HEK293 (cell line): Measurements from ENCODE around the gene TPD52L1.

ENCODE experiments used
- BCL11A ChIP-seq: fragments of 450-650 bp; formaldehyde crosslinking; IDR thresholded peaks from 2 replicates; pipeline ENCODE4 v1.5.1; 2016; ENCODE audit warnings: low read depth, missing biosample characterization, missing genetic modification characterization
- KLF16 ChIP-seq: fragments of 450-650 bp; formaldehyde crosslinking; IDR thresholded peaks from 2 replicates; pipeline ENCODE4 v1.5.1; 2017; ENCODE audit warnings: missing biosample characterization, missing genetic modification characterization
- SETDB1 ChIP-seq: IDR thresholded peaks from one replicate; pipeline ENCODE4 v1.6.1; 2017; ENCODE audit warnings: mild to moderate bottlenecking, low read length, moderate library complexity, mixed read lengths; ENCODE audit not compliant: insufficient read length
- SP2 ChIP-seq: fragments of 450-650 bp; formaldehyde crosslinking; IDR thresholded peaks from 2 replicates; pipeline ENCODE4 v1.5.1; 2016; ENCODE audit warnings: missing biosample characterization, missing genetic modification characterization
- TCF7L2 ChIP-seq: IDR thresholded peaks from 2 replicates; pipeline ENCODE4 v1.6.1; 2011; ENCODE audit warnings: low read depth, mild to moderate bottlenecking, inconsistent platforms, low read length, moderate library complexity, borderline replicate concordance
- YY1 ChIP-seq: fragments of 450-650 bp; formaldehyde crosslinking; IDR thresholded peaks from 2 replicates; pipeline ENCODE4 v1.5.1; 2018; ENCODE audit warnings: missing biosample characterization, missing genetic modification characterization
- ZBTB17 ChIP-seq: fragments of 450-650 bp; formaldehyde crosslinking; IDR thresholded peaks from 2 replicates; pipeline ENCODE4 v1.5.1; 2016; ENCODE audit warnings: missing biosample characterization, missing genetic modification characterization
- ZBTB20 ChIP-seq: fragments of 450-650 bp; formaldehyde crosslinking; IDR thresholded peaks from 2 replicates; pipeline ENCODE4 v1.5.1; 2016; ENCODE audit warnings: missing biosample characterization, missing genetic modification characterization
- ZBTB7A ChIP-seq: fragments of 450-650 bp; formaldehyde crosslinking; IDR thresholded peaks from 2 replicates; pipeline ENCODE4 v1.5.1; 2016; ENCODE audit warnings: low read depth, missing biosample characterization, missing genetic modification characterization
- ZBTB8A ChIP-seq: fragments of 450-650 bp; formaldehyde crosslinking; IDR thresholded peaks from 2 replicates; pipeline ENCODE4 v1.5.1; 2016; ENCODE audit warnings: missing biosample characterization, missing genetic modification characterization
- ZNF121 ChIP-seq: fragments of 450-650 bp; formaldehyde crosslinking; IDR thresholded peaks from 2 replicates; pipeline ENCODE4 v1.5.1; 2016; ENCODE audit warnings: missing biosample characterization, missing genetic modification characterization
- ZNF571 ChIP-seq: fragments of 450-650 bp; formaldehyde crosslinking; IDR thresholded peaks from 2 replicates; pipeline ENCODE4 v1.5.0; 2017; ENCODE audit warnings: missing biosample characterization, missing genetic modification characterization
- TF ChIP-seq, protein P1 (sequence below): fragments of 450-650 bp; formaldehyde crosslinking; IDR thresholded peaks from 2 replicates; pipeline ENCODE4 v1.5.1; 2016; ENCODE audit warnings: missing biosample characterization, missing genetic modification characterization

GRCh38 chr6:125155344-125155743 is 1.8 kb downstream of the TPD52L1 start:
- TF ChIP-seq, protein P1, sequence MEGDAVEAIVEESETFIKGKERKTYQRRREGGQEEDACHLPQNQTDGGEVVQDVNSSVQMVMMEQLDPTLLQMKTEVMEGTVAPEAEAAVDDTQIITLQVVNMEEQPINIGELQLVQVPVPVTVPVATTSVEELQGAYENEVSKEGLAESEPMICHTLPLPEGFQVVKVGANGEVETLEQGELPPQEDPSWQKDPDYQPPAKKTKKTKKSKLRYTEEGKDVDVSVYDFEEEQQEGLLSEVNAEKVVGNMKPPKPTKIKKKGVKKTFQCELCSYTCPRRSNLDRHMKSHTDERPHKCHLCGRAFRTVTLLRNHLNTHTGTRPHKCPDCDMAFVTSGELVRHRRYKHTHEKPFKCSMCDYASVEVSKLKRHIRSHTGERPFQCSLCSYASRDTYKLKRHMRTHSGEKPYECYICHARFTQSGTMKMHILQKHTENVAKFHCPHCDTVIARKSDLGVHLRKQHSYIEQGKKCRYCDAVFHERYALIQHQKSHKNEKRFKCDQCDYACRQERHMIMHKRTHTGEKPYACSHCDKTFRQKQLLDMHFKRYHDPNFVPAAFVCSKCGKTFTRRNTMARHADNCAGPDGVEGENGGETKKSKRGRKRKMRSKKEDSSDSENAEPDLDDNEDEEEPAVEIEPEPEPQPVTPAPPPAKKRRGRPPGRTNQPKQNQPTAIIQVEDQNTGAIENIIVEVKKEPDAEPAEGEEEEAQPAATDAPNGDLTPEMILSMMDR (tag by site-specific recombination): no peak
- no peak for TF ChIP-seq TCF7L2
- no peak for TF ChIP-seq ZBTB17 (tag by site-specific recombination)
- no peak for TF ChIP-seq ZBTB8A (tag by site-specific recombination)
- TF ChIP-seq YY1 (tag by site-specific recombination): no peak
- TF ChIP-seq ZNF571 (tag by site-specific recombination): no peak
- TF ChIP-seq KLF16 (tag by site-specific recombination): no peak
- TF ChIP-seq SP2: no peak
- TF ChIP-seq BCL11A (tag by site-specific recombination): no peak
- TF ChIP-seq SETDB1: no peak
- no peak for TF ChIP-seq ZBTB20 (tag by site-specific recombination)
- no peak for TF ChIP-seq ZBTB7A (tag by site-specific recombination)
- TF ChIP-seq ZNF121 (tag by site-specific recombination): no peak
